ENCODE measurements around the gene SUMO2.

Gene SUMO2

DNA sequence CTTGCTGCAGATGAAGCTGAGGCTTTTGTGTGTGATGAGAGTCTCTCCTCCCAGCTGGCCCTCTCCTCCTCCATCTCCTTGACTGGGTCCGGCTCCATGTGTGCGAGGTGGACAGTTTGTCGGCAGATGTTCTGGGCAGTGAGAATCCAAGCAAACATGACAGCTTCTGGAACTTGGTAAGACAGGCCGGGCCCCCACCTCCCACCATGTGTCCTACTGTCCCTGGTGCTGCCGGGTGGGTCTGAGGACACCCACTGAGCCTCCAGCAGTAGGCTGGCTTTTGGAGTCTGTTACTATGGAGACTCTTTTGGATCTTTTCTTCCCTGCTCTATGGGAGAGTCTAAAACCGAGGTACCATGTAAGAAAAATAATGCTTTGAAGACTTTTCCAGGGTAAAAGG, 35.4 kb upstream of the SUMO2 start:
- no peak overlapping the region for H3K4me2 ChIP-seq (ENCODE audit: insufficient read depth, low read length, poor library complexity, severe bottlenecking)
- H3K14ac ChIP-seq (ENCODE audit: low read length) = no peak overlapping the region
- no peak overlapping the region for H3K4ac ChIP-seq (ENCODE audit: low read length)
- H3K79me1 ChIP-seq (ENCODE audit: low read depth, low read length) = no peaks in the 10 kb centered on the region
- DNase-seq (ENCODE audit: low spot score) = no peak
- no peak overlapping the region for H4K8ac ChIP-seq (ENCODE audit: low read depth, low read length)
- no peaks in the 10 kb centered on the region for H3K27me3 ChIP-seq (ENCODE audit: control insufficient read depth in 3 of 3, insufficient read depth in 3 of 3, low read depth in 1 of 3, low read length in 3 of 3)
- WGBS, 2 donors (ENCODE audit: extremely low coverage in 2 of 2, insufficient read length in 2 of 2, insufficient replicate concordance in 1 of 2) = no CpG with 5 or more reads among the region's 6 CpGs
- H3K36me3 ChIP-seq (replicated peaks in 1 of 2; ENCODE audit: control insufficient read depth in 2 of 2, insufficient read depth in 2 of 2, low read length in 2 of 2) = peaks cover 42 to 94% of the 10 kb centered on the region in 2 donors
- no peak overlapping the region for H2BK12ac ChIP-seq (ENCODE audit: low read length)
- no peak overlapping the region for H2BK120ac ChIP-seq (ENCODE audit: low read depth, low read length)
- H2AFZ ChIP-seq (ENCODE audit: low read length) = no peak overlapping the region
- no peaks in the 10 kb centered on the region for H3K9me3 ChIP-seq (replicated peaks in 1 of 2; ENCODE audit: control insufficient read depth in 2 of 2, insufficient read depth in 1 of 2, low read depth in 1 of 2, low read length in 2 of 2)
- H3K9ac ChIP-seq (ENCODE audit: low read depth, low read length, poor library complexity) = no peak overlapping the region
- no peak overlapping the region for H3K4me3 ChIP-seq (ENCODE audit: low read length in 2 of 2)
- no peak overlapping the region for H2BK5ac ChIP-seq (ENCODE audit: low read length)
- no peaks in the 10 kb centered on the region for H3K4me1 ChIP-seq (ENCODE audit: control insufficient read depth in 2 of 2, insufficient read depth in 1 of 2, low read depth in 1 of 2, low read length in 2 of 2)
- H3K18ac ChIP-seq (ENCODE audit: low read length) = no peak overlapping the region
- no peak overlapping the region for H3K23ac ChIP-seq (ENCODE audit: low read depth, low read length, poor library complexity)
- H4K91ac ChIP-seq (ENCODE audit: low read depth, low read length, poor library complexity) = no peak overlapping the region
- no peak overlapping the region for H3K27ac ChIP-seq (replicated peaks; ENCODE audit: low read length)
- H2AK5ac ChIP-seq (ENCODE audit: low read depth, low read length) = no peak overlapping the region
- H2BK15ac ChIP-seq (ENCODE audit: low read length) = no peak overlapping the region

GRCh38 chr17:75209061-75209460, 26.3 kb upstream of the SUMO2 start:
- Histone ChIP-seq H3K4me3 (ENCODE audit: low read length in 2 of 2) (no peak overlapping the region), H2BK15ac (ENCODE audit: low read length) (no peak overlapping the region), H2AFZ (ENCODE audit: low read length) (no peak overlapping the region), H4K8ac (ENCODE audit: low read depth, low read length) (no peak overlapping the region), H3K36me3 (replicated peaks in 1 of 2; ENCODE audit: control insufficient read depth in 2 of 2, insufficient read depth in 2 of 2, low read length in 2 of 2) (peaks cover 25 to 60% of the 10 kb centered on the region in 2 donors), H3K23ac (ENCODE audit: low read depth, low read length, poor library complexity) (no peak overlapping the region), H3K9ac (ENCODE audit: low read depth, low read length, poor library complexity) (no peak overlapping the region), H3K27ac (replicated peaks; ENCODE audit: low read length) (no peak overlapping the region), H3K18ac (ENCODE audit: low read length) (no peak overlapping the region), H2BK12ac (ENCODE audit: low read length) (no peak overlapping the region), H3K14ac (ENCODE audit: low read length) (no peak overlapping the region), H3K79me1 (ENCODE audit: low read depth, low read length) (no peaks in the 10 kb centered on the region), H2BK120ac (ENCODE audit: low read depth, low read length) (no peak overlapping the region), H3K4me2 (ENCODE audit: insufficient read depth, low read length, poor library complexity, severe bottlenecking) (no peak overlapping the region), H3K4me1 (ENCODE audit: control insufficient read depth in 2 of 2, insufficient read depth in 1 of 2, low read depth in 1 of 2, low read length in 2 of 2) (no peaks in the 10 kb centered on the region), H2AK5ac (ENCODE audit: low read depth, low read length) (no peak overlapping the region), H3K27me3 (ENCODE audit: control insufficient read depth in 3 of 3, insufficient read depth in 3 of 3, low read depth in 1 of 3, low read length in 3 of 3) (no peaks in the 10 kb centered on the region), H3K4ac (ENCODE audit: low read length) (no peak overlapping the region), H4K91ac (ENCODE audit: low read depth, low read length, poor library complexity) (no peak overlapping the region), H3K9me3 (replicated peaks in 1 of 2; ENCODE audit: control insufficient read depth in 2 of 2, insufficient read depth in 1 of 2, low read depth in 1 of 2, low read length in 2 of 2) (no peaks in the 10 kb centered on the region), H2BK5ac (ENCODE audit: low read length) (no peak overlapping the region)
- DNase-seq (ENCODE audit: low spot score) = no peak
- no CpG with 5 or more reads among the region's 3 CpGs for WGBS, 2 donors (ENCODE audit: extremely low coverage in 2 of 2, insufficient read length in 2 of 2, insufficient replicate concordance in 1 of 2)

DNA sequence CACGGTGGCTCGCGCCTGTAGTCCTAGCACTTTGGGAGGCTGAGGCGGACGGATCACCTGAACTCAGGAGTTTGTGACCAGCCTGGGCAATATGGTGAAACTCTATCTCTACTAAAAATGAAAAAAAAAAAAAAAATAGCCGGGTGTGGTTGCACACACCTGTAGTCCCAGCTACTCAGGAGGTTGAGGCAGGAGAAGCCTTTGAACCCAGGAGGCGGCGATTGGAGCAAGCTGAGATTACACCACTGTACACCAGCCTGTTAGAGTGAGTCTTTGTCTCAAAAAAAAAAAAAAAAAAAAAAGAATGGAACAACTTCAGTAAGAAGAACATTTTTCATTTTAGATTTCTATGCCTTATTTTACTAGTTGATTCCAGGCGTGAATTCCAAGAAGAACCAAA, 25.4 kb upstream of the SUMO2 start:
- peaks cover 20 to 52% of the 10 kb centered on the region in 2 donors for H3K36me3 ChIP-seq (replicated peaks in 1 of 2; ENCODE audit: control insufficient read depth in 2 of 2, insufficient read depth in 2 of 2, low read length in 2 of 2)
- no peak overlapping the region for H2AK5ac ChIP-seq (ENCODE audit: low read depth, low read length)
- no peak for DNase-seq (ENCODE audit: low spot score)
- H3K4ac ChIP-seq (ENCODE audit: low read length) = no peak overlapping the region
- H3K27me3 ChIP-seq (ENCODE audit: control insufficient read depth in 3 of 3, insufficient read depth in 3 of 3, low read depth in 1 of 3, low read length in 3 of 3) = no peaks in the 10 kb centered on the region
- no CpG with 5 or more reads among the region's 9 CpGs for WGBS, 2 donors (ENCODE audit: extremely low coverage in 2 of 2, insufficient read length in 2 of 2, insufficient replicate concordance in 1 of 2)
- H3K14ac ChIP-seq (ENCODE audit: low read length) = no peak overlapping the region
- H2BK15ac ChIP-seq (ENCODE audit: low read length) = no peak overlapping the region
- no peak overlapping the region for H2BK5ac ChIP-seq (ENCODE audit: low read length)
- no peak overlapping the region for H3K23ac ChIP-seq (ENCODE audit: low read depth, low read length, poor library complexity)
- H4K8ac ChIP-seq (ENCODE audit: low read depth, low read length) = no peak overlapping the region
- H3K9me3 ChIP-seq (replicated peaks in 1 of 2; ENCODE audit: control insufficient read depth in 2 of 2, insufficient read depth in 1 of 2, low read depth in 1 of 2, low read length in 2 of 2) = no peaks in the 10 kb centered on the region
- H4K91ac ChIP-seq (ENCODE audit: low read depth, low read length, poor library complexity) = no peak overlapping the region
- H3K9ac ChIP-seq (ENCODE audit: low read depth, low read length, poor library complexity) = no peak overlapping the region
- H2BK120ac ChIP-seq (ENCODE audit: low read depth, low read length) = no peak overlapping the region
- H3K79me1 ChIP-seq (ENCODE audit: low read depth, low read length) = no peaks in the 10 kb centered on the region
- no peak overlapping the region for H3K18ac ChIP-seq (ENCODE audit: low read length)
- no peak overlapping the region for H3K4me2 ChIP-seq (ENCODE audit: insufficient read depth, low read length, poor library complexity, severe bottlenecking)
- H3K4me3 ChIP-seq (ENCODE audit: low read length in 2 of 2) = no peak overlapping the region
- H3K27ac ChIP-seq (replicated peaks; ENCODE audit: low read length) = no peak overlapping the region
- H2AFZ ChIP-seq (ENCODE audit: low read length) = no peak overlapping the region
- H2BK12ac ChIP-seq (ENCODE audit: low read length) = no peak overlapping the region
- H3K4me1 ChIP-seq (ENCODE audit: control insufficient read depth in 2 of 2, insufficient read depth in 1 of 2, low read depth in 1 of 2, low read length in 2 of 2) = no peaks in the 10 kb centered on the region

DNA sequence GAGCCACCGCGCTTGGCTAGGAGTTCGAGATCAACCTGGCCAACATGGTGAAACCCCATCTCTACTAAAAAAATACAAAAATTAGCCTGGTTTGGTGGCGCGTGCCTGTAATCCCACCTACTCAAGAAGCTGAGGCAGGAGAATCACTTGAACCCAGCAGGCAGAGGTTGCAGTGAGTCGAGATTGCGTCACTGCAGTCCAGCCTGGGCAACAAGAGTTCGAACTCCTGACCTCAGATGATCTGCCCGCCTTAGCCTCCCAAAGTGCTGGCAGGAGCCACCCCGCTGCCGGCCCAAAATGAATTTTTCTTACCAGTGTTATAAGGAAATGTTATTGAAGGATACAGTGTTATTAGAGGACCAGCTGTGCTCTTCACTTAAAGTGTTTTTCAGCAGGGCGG, 25.0 kb upstream of the SUMO2 start:
- Histone ChIP-seq H3K27me3 (ENCODE audit: control insufficient read depth in 3 of 3, insufficient read depth in 3 of 3, low read depth in 1 of 3, low read length in 3 of 3) (no peaks in the 10 kb centered on the region), H2BK120ac (ENCODE audit: low read depth, low read length) (no peak overlapping the region), H3K18ac (ENCODE audit: low read length) (no peak overlapping the region), H4K8ac (ENCODE audit: low read depth, low read length) (no peak overlapping the region), H3K14ac (ENCODE audit: low read length) (no peak overlapping the region), H3K79me1 (ENCODE audit: low read depth, low read length) (no peaks in the 10 kb centered on the region), H2AK5ac (ENCODE audit: low read depth, low read length) (no peak overlapping the region), H3K4me2 (ENCODE audit: insufficient read depth, low read length, poor library complexity, severe bottlenecking) (no peak overlapping the region), H3K4me1 (ENCODE audit: control insufficient read depth in 2 of 2, insufficient read depth in 1 of 2, low read depth in 1 of 2, low read length in 2 of 2) (no peaks in the 10 kb centered on the region), H3K9me3 (replicated peaks in 1 of 2; ENCODE audit: control insufficient read depth in 2 of 2, insufficient read depth in 1 of 2, low read depth in 1 of 2, low read length in 2 of 2) (no peaks in the 10 kb centered on the region), H2BK12ac (ENCODE audit: low read length) (no peak overlapping the region), H3K4ac (ENCODE audit: low read length) (no peak overlapping the region), H2AFZ (ENCODE audit: low read length) (no peak overlapping the region), H2BK5ac (ENCODE audit: low read length) (no peak overlapping the region), H3K27ac (replicated peaks; ENCODE audit: low read length) (no peak overlapping the region), H2BK15ac (ENCODE audit: low read length) (no peak overlapping the region), H3K36me3 (replicated peaks in 1 of 2; ENCODE audit: control insufficient read depth in 2 of 2, insufficient read depth in 2 of 2, low read length in 2 of 2) (peaks cover 17 to 48% of the 10 kb centered on the region in 2 donors), H3K9ac (ENCODE audit: low read depth, low read length, poor library complexity) (no peak overlapping the region), H3K4me3 (ENCODE audit: low read length in 2 of 2) (no peak overlapping the region), H3K23ac (ENCODE audit: low read depth, low read length, poor library complexity) (no peak overlapping the region), H4K91ac (ENCODE audit: low read depth, low read length, poor library complexity) (no peak overlapping the region)
- no peak for DNase-seq (ENCODE audit: low spot score)
- no CpG with 5 or more reads among the region's 12 CpGs for WGBS, 2 donors (ENCODE audit: extremely low coverage in 2 of 2, insufficient read length in 2 of 2, insufficient replicate concordance in 1 of 2)
